ENCODE results near the gene FBRSL1. TPM values are rescaled to one million over a fixed set of nuclear protein-coding genes. Genes with fewer than 3 reads are reported as not detected.

The FBRSL1 gene
- total and polyA plus RNA-seq, 2 of the 8 experiments (the other 6 are each of a cell fraction or from before 2014, with no cell fraction given): 18.4 to 109 TPM

GRCh38 chr12:132458846-132459641 is 30.9 kb upstream of the FBRSL1 start:
- 88% methylated on average over 24 of the region's 28 CpGs; no CpG with 5 or more reads in 1 of the 2 experiments for WGBS, 2 experiments (ENCODE audit: extremely low coverage in 1 of 2, insufficient coverage in 1 of 2, insufficient read length in 1 of 2, insufficient replicate concordance in 2 of 2, low coverage in 1 of 2, low lambda C conversion rate in 2 of 2, missing lambda C conversion rate in 1 of 2)
- Histone ChIP-seq H2BK15ac (ENCODE audit: low read length) (no peak overlapping the region), H3K56ac (replicated peaks; ENCODE audit: insufficient read length, low read depth, low read length) (no peak overlapping the region), H2BK120ac (replicated peaks; ENCODE audit: low read depth, low read length) (no peak overlapping the region), H4K91ac (replicated peaks; ENCODE audit: insufficient read length, low read length) (no peak overlapping the region), H3K4me1 (replicated peaks in 1 of 4; ENCODE audit: control insufficient read depth in 3 of 4, insufficient read depth in 4 of 4, low read length in 3 of 4) (no peaks in the 10 kb centered on the region), H3K23ac (ENCODE audit: insufficient read length) (no peak overlapping the region), H4K8ac (ENCODE audit: extremely low read depth, insufficient read depth, low read length) (no peak overlapping the region), H3K27me3 (replicated peaks in 1 of 4; ENCODE audit: control insufficient read depth in 3 of 4, extremely low read depth in 1 of 4, insufficient read depth in 3 of 4, low read length in 3 of 4) (peaks cover 33 to 65% (median 55%) of the 10 kb centered on the region in 4 experiments), H3K14ac (ENCODE audit: insufficient read length) (no peak overlapping the region), H3K79me1 (ENCODE audit: low read depth, low read length) (no peaks in the 10 kb centered on the region), H3K4me3 (ENCODE audit: extremely low read depth in 1 of 4, insufficient read depth in 2 of 4, low read depth in 3 of 4, low read length in 4 of 4) (no peak overlapping the region), H3K79me2 (ENCODE audit: control insufficient read depth in 1 of 2, insufficient read depth in 2 of 2, low read length in 2 of 2) (no peaks in the 10 kb centered on the region), H3K23me2 (ENCODE audit: low read depth, low read length) (peaks cover 18% of the 10 kb centered on the region), H4K20me1 (replicated peaks in 1 of 2; ENCODE audit: control insufficient read depth in 1 of 2, insufficient read depth in 2 of 2, low read length in 2 of 2) (peaks cover 0 to 7% of the 10 kb centered on the region in 2 experiments), H2BK12ac (ENCODE audit: low read depth, low read length) (no peak overlapping the region), H2AK5ac (ENCODE audit: low read depth, low read length) (no peak overlapping the region), H3K4me2 (ENCODE audit: insufficient read depth in 1 of 2, low read depth in 2 of 2, low read length in 2 of 2) (no peak overlapping the region), H3K9me3 (ENCODE audit: insufficient read depth in 2 of 2, low read depth in 1 of 2, low read length in 1 of 2) (peaks cover 22 to 37% of the 10 kb centered on the region in 2 experiments; a peak in 3 of 4 replicates), H3K4ac (replicated peaks; ENCODE audit: insufficient read length, low read depth, low read length) (no peak overlapping the region), H4K5ac (ENCODE audit: insufficient read length, low read depth, low read length) (no peak overlapping the region), H3K36me3 (ENCODE audit: control insufficient read depth in 2 of 4, insufficient read depth in 4 of 4, low read length in 3 of 4) (no peaks in the 10 kb centered on the region), H3K18ac (ENCODE audit: extremely low read depth, low read length) (no peak overlapping the region), H2BK5ac (ENCODE audit: low read depth, low read length) (no peak overlapping the region), H3K9ac (replicated peaks in 1 of 4; ENCODE audit: extremely low read depth in 1 of 4, low read depth in 3 of 4, low read length in 3 of 4) (no peak overlapping the region), H3K27ac (ENCODE audit: low read depth, low read length) (no peak overlapping the region), H2BK20ac (ENCODE audit: low read length) (no peak overlapping the region), H2AFZ (ENCODE audit: low read length) (no peak overlapping the region)
- CTCF ChIA-PET (ENCODE audit: partially characterized antibody): no interaction called here
- no peak for DNase-seq (ENCODE audit: low read depth in 1 of 2, low spot score in 2 of 2)
- FAIRE-seq: no peak
- POLR2A ChIA-PET (ENCODE audit: partially characterized antibody): no interaction called here
- TF ChIP-seq CTCF (IDR thresholded peaks at IDR 0.05; ENCODE audit: control extremely low read depth in 1 of 3, insufficient read depth in 1 of 3, low read depth in 1 of 3, low read length in 3 of 3): no peak
- no peak for TF ChIP-seq TAF7 (optimal IDR thresholded peaks at IDR 0.05; ENCODE audit: borderline replicate concordance, low read depth, low read length)
- TF ChIP-seq CTBP2 (IDR thresholded peaks at IDR 0.05; ENCODE audit: borderline replicate concordance, insufficient read depth, insufficient read length, low read length): no peak
- TF ChIP-seq TAF1 (IDR thresholded peaks at IDR 0.05; ENCODE audit: low read depth, low read length): no peak
- no peak for TF ChIP-seq ZNF274 (IDR thresholded peaks at IDR 0.05; ENCODE audit: borderline replicate concordance, extremely low read depth, low read length)
- no peak for TF ChIP-seq GTF2F1 (IDR thresholded peaks at IDR 0.05; ENCODE audit: borderline replicate concordance, low read depth, low read length)
- TF ChIP-seq BACH1 (IDR thresholded peaks at IDR 0.05; ENCODE audit: low read length): no peak
- TF ChIP-seq RAD21 (IDR thresholded peaks at IDR 0.05 in 1 of 2, conservative IDR thresholded peaks at IDR 0.05 in 1 of 2; ENCODE audit: low read depth in 2 of 2, low read length in 2 of 2): no peak
- no peak for TF ChIP-seq CBX8 (IDR thresholded peaks at IDR 0.05; ENCODE audit: borderline replicate concordance, low read depth, low read length)
- no peak for TF ChIP-seq TEAD4 (IDR thresholded peaks at IDR 0.05; ENCODE audit: low read depth, low read length)
